ENCODE measurements around the gene KIFC3. TPM values are rescaled to one million over a fixed set of nuclear protein-coding genes. Genes with fewer than 3 reads are reported as not detected.

KIFC3 gene
- total RNA-seq, 2 donors from 2014 or later: 40.6 to 59.5 TPM

DNA sequence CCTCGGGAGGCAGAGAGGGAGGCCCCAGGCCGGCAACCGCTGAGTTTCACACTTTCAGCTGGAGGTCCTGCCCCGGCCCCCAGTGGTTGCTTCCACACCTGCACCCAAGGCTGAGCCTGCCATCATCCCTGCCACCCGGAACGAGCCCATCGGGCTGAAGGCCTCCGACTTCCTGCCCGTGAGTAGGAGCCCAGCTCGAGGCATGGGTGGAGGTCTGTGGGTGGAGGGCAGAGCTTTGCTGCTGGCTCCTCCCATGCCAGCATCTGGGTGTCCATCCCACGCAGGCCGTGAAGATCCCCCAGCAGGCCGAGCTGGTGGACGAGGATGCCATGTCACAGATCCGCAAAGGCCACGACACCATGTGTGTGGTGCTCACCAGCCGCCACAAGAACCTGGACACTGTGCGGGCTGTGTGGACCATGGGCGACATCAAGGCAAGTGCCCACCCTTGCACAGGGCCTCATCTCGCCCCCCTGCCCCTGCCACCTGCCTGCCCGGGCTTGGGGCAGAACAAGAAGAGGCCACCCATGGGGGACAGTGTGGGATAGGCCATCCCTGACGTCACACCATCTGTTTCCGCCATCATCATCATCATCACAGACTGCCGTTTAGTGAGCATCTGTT lies 47.1 kb downstream of the KIFC3 start:
- DNase-seq (ENCODE audit: low spot score): no peak
- no peak overlapping the region for H3K27ac ChIP-seq
- TF ChIP-seq, protein P1, sequence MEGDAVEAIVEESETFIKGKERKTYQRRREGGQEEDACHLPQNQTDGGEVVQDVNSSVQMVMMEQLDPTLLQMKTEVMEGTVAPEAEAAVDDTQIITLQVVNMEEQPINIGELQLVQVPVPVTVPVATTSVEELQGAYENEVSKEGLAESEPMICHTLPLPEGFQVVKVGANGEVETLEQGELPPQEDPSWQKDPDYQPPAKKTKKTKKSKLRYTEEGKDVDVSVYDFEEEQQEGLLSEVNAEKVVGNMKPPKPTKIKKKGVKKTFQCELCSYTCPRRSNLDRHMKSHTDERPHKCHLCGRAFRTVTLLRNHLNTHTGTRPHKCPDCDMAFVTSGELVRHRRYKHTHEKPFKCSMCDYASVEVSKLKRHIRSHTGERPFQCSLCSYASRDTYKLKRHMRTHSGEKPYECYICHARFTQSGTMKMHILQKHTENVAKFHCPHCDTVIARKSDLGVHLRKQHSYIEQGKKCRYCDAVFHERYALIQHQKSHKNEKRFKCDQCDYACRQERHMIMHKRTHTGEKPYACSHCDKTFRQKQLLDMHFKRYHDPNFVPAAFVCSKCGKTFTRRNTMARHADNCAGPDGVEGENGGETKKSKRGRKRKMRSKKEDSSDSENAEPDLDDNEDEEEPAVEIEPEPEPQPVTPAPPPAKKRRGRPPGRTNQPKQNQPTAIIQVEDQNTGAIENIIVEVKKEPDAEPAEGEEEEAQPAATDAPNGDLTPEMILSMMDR (IDR thresholded peaks at IDR 0.05): no peak
- no peaks in the 10 kb centered on the region for H3K9me3 ChIP-seq
- no peaks in the 10 kb centered on the region for H3K27me3 ChIP-seq
- H3K4me3 ChIP-seq: no peak overlapping the region
- peaks cover 0 to 17% of the 10 kb centered on the region in 2 donors for H3K4me1 ChIP-seq
- peaks cover 34% of the 10 kb centered on the region for H3K36me3 ChIP-seq

DNA sequence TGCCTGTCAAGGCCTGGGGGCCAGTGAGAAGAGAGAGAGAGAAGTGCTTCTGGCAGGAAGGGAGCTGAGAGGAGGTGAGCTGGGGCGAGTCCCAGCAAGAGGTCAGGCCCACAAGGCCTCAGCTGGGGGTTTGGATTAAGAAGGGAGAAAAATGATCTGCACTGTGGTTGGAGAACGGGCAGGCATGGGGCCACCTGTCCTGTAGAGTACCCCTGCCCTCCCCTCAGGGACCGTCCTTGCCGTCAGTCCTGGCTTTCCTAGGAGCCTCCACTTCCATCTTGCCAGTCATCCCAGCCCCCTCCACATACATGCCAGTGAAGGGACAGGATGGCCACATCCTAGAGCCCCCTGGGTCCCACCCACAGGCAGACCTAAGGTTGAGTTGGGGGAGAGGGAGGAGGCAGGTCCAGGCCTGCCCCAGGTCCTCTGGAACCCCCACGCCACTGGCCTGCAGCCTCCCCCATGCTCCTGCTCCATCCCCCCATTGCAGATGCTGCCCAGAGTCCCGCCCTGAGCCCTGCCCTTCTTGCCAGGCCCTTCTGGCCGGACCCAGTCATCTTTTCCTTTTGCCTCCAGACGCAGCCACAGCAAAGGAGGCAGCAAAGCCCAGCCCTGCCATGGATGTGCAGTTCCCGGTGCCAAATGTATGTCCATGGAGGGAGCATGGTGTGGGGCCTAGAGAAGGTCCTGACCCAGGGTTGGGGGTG lies 47.8 kb downstream of the KIFC3 start:
- H3K4me3 ChIP-seq: no peak overlapping the region
- no peak for DNase-seq (ENCODE audit: low spot score)
- H3K27ac ChIP-seq: no peak overlapping the region
- H3K36me3 ChIP-seq: peaks cover 27% of the 10 kb centered on the region
- no peaks in the 10 kb centered on the region for H3K9me3 ChIP-seq
- peaks cover 0 to 17% of the 10 kb centered on the region in 2 donors for H3K4me1 ChIP-seq
- H3K27me3 ChIP-seq: no peaks in the 10 kb centered on the region
- TF ChIP-seq, protein P1 (IDR thresholded peaks at IDR 0.05): no peak

DNA sequence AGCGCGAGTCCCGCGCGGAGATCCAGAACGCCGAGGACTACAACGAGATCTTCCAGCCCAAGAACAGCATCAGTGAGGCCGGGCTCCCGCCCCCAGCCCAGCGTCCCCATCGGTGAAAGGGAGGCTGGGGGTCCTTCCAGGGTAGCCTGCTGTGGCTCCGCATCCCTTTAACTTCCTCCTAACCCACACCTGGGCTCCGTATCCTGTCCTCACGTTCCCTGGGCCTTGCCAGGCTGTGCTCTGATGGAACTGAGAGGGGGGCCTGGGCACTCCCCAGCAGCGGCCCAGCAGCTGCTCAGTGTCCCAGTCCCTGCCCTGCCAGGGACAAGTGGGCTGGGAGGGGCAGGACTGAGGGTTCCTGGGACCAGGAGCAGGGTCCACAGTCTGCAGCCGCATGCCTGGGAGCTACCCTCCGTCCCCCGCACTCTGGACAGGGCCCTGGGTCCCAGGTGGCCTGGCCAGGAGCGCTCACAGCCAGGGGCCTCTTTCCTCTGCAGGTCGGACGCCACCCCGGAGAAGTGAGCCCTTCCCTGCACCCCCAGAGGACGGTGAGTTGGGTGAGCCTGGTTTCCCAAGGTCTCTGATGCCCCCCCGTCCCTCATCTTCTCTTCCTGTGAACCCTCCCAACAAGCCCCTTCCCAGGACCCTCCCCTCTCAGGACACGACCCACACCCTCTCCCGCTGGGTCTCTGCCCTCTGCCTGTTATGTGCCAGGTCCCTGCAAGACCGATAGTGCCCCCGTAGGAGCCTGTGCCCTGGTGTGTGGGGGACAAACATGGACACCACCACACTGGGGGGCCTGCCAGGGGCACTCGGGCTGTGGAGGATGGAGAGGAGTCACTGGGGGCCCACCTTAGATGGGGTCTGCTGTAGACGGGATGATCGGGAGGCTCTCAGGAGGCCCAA lies 48.6 kb downstream of the KIFC3 start:
- Histone ChIP-seq H3K36me3 (peaks cover 24% of the 10 kb centered on the region), H3K27ac (no peak overlapping the region), H3K4me3 (no peak overlapping the region), H3K4me1 (peaks cover 0 to 17% of the 10 kb centered on the region in 2 donors), H3K9me3 (no peaks in the 10 kb centered on the region), H3K27me3 (no peaks in the 10 kb centered on the region)
- no peak for DNase-seq (ENCODE audit: low spot score)
- TF ChIP-seq, protein P1 (IDR thresholded peaks at IDR 0.05): no peak

DNA sequence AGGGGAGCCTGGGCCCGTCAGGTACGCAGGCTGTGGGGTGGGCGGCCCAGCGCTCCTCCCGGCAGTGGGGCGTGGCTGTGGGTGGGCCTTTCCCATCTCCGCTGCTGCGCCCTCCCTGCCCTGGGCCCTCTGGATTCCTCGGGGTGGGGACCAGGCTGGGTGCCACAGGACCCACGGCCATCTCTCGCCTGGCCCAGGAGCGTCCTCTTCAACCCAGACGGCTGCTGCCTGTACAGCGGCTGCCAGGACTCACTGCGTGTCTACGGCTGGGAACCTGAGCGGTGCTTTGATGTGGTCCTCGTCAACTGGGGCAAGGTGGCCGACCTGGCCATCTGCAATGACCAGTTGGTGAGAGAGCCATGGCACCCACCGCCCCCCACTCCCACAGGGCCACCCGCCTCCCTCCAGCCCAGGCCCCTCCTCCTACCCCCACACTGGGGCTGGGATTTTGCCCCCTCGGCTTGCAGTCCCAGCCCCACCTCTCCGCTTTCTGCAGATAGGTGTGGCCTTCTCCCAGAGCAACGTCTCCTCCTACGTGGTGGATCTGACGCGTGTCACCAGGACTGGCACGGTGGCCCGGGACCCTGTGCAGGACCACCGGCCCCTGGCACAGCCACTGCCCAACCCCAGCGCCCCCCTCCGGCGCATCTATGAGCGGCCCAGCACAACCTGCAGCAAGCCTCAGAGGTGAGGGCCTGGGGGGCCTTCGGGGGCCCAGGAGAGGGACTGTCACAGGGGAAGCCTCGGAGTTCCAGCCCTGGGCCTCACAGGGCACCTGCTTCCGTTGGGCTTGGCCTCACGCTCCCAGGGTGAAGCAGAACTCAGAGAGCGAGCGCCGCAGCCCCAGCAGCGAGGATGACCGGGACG lies 49.5 kb downstream of the KIFC3 start:
- no peak for DNase-seq (ENCODE audit: low spot score)
- Histone ChIP-seq H3K27me3 (no peaks in the 10 kb centered on the region), H3K4me1 (peaks cover 0 to 13% of the 10 kb centered on the region in 2 donors), H3K9me3 (no peaks in the 10 kb centered on the region), H3K4me3 (no peak overlapping the region), H3K27ac (no peak overlapping the region), H3K36me3 (peaks cover 24% of the 10 kb centered on the region)
- TF ChIP-seq, protein P1 (IDR thresholded peaks at IDR 0.05): no peak

DNA sequence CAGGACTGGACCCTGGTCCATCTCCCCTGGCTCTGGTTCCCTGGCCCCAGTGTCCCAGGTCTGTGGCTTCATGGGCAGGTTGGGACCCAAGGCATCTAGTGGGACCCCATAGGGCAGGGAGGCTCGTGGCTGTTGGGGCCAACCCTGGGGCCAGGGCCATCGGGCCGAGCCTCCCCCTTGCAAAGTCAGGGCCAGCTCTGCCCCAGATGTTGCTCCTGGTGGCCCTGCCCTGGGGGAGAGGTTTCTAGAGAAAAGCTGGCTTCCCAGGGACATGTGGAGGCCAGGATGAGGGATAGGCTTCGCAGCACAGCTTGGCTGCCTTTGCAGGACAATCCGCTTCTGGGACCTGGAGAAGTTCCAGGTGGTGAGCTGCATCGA lies 50.1 kb downstream of the KIFC3 start:
- H3K4me1 ChIP-seq: peaks cover 0 to 7% of the 10 kb centered on the region in 2 donors
- no peaks in the 10 kb centered on the region for H3K27me3 ChIP-seq
- no peak overlapping the region for H3K27ac ChIP-seq
- no peak overlapping the region for H3K4me3 ChIP-seq
- H3K36me3 ChIP-seq: peaks cover 24% of the 10 kb centered on the region
- TF ChIP-seq, protein P1 (IDR thresholded peaks at IDR 0.05): no peak
- DNase-seq (ENCODE audit: low spot score): no peak
- no peaks in the 10 kb centered on the region for H3K9me3 ChIP-seq
